SK-N-SH (cell line): Measurements from ENCODE around the gene FBXO31. TPM values are rescaled to one million over a fixed set of nuclear protein-coding genes. Genes with fewer than 3 reads are reported as not detected.

Experiments
- CTCF ChIA-PET: fragments of 300-600, 350-600 bp; formaldehyde crosslinking; extraction: SDS; loops from one replicate; lab custom pipeline; 2021; lab: Yijun Ruan, JAX
- POLR2A ChIA-PET: fragments of 350-600 bp; sonication (Branson Sonifier 250); formaldehyde crosslinking; extraction: SDS; loops from one replicate; lab custom pipeline; 2020; ENCODE audit warnings: antibody characterized with exemption, inconsistent platforms; lab: Yijun Ruan, JAX
- DNase-seq: peaks from one replicate; pipeline ENCODE4 v3.0.0; 2012
- H2AFZ ChIP-seq: fragments of 200-600 bp; sonication (generic); 2 replicates; pipeline ENCODE4 v1.8.1; 2016; ENCODE audit warnings: antibody characterized with exemption, mild to moderate bottlenecking, low read depth
- H3F3A ChIP-seq: fragments of 200-600 bp; sonication (generic); replicated peaks from 2 replicates; pipeline ENCODE3; 2016; ENCODE audit warnings: antibody characterized with exemption, mild to moderate bottlenecking; ENCODE audit not compliant: insufficient read depth
- H3K27ac ChIP-seq, 2 experiments: fragments of 200-500 bp in 1 of 2; fragments of 200-600 bp in 1 of 2; sonication (Bioruptor generic) in 1 of 2; sonication (generic), shearing (Covaris generic) in 1 of 2; 2 replicates each; pipeline versions ENCODE4 v1.5.1 to v1.6.1; 2014 to 2016; ENCODE audit warnings: low read depth in 2 of 2, inconsistent platforms in 1 of 2, low read length in 1 of 2, mild to moderate bottlenecking in 1 of 2, mixed read lengths in 1 of 2
- H3K27me3 ChIP-seq: fragments of 200-600 bp; sonication (generic), shearing (Covaris generic); 2 replicates; pipeline ENCODE4 v1.6.1; 2016; ENCODE audit warnings: mixed run types; ENCODE audit not compliant: insufficient read depth
- H3K36me3 ChIP-seq, 2 experiments: fragments of 200-500 bp in 1 of 2; fragments of 200-600 bp in 1 of 2; sonication (Bioruptor generic) in 1 of 2; sonication (generic) in 1 of 2; replicated peaks in 1 of 2; 2 replicates each; pipeline versions ENCODE3 to v1.5.1; 2014 to 2016; ENCODE audit warnings: low read length in 1 of 2, mild to moderate bottlenecking in 1 of 2; ENCODE audit not compliant: insufficient read depth in 2 of 2, control insufficient read depth in 1 of 2
- H3K4me1 ChIP-seq, 2 experiments: fragments of 200-500 bp in 1 of 2; fragments of 200-600 bp in 1 of 2; sonication (Bioruptor generic) in 1 of 2; sonication (generic), shearing (Covaris generic) in 1 of 2; 2 replicates each; pipeline versions ENCODE4 v1.5.1 to v1.6.1; 2014 to 2016; ENCODE audit warnings: low read depth in 1 of 2, low read length in 1 of 2, mixed run types in 1 of 2; ENCODE audit not compliant: insufficient read depth in 2 of 2, control insufficient read depth in 1 of 2
- H3K4me2 ChIP-seq: fragments of 200-600 bp; sonication (generic), shearing (Covaris generic); 2 replicates; pipeline ENCODE4 v1.6.1; 2017; ENCODE audit warnings: mixed run types
- H3K4me3 ChIP-seq, 2 experiments: fragments of 200-500 bp in 1 of 2; fragments of 200-600 bp in 1 of 2; sonication (Bioruptor generic) in 1 of 2; sonication (generic), shearing (Covaris generic) in 1 of 2; 2 replicates each; pipeline versions ENCODE4 v1.5.1 to v1.8.1; 2014 to 2016; ENCODE audit warnings: low read depth in 2 of 2, inconsistent platforms in 1 of 2, low read length in 1 of 2, mild to moderate bottlenecking in 1 of 2, mixed read lengths in 1 of 2, moderate library complexity in 1 of 2
- H3K79me2 ChIP-seq: fragments of 200-600 bp; sonication (generic); 2 replicates; pipeline ENCODE4 v1.8.1; 2017; ENCODE audit warnings: mild to moderate bottlenecking; ENCODE audit not compliant: insufficient read depth
- H3K9ac ChIP-seq: fragments of 200-600 bp; sonication (generic); 2 replicates; pipeline ENCODE4 v1.6.1; 2017; ENCODE audit warnings: mixed run types
- H3K9me2 ChIP-seq: fragments of 200-600 bp; sonication (generic); 2 replicates; pipeline ENCODE4 v1.6.1; 2017; ENCODE audit warnings: mixed run types
- H3K9me3 ChIP-seq: fragments of 200-600 bp; sonication (generic); 2 replicates; pipeline ENCODE4 v1.6.1; 2017; ENCODE audit warnings: mixed run types, mild to moderate bottlenecking, moderate library complexity
- H4K20me1 ChIP-seq: fragments of 200-600 bp; sonication (generic); 2 replicates; pipeline ENCODE4 v1.6.1; 2017; ENCODE audit warnings: mild to moderate bottlenecking, mixed run types; ENCODE audit not compliant: insufficient read depth
- CTCF ChIP-seq: fragments of 200-600 bp; sonication (generic); IDR thresholded peaks from 2 replicates; pipeline ENCODE4 v1.6.1; 2017; ENCODE audit warnings: antibody characterized with exemption, mild to moderate bottlenecking, moderate library complexity
- ELF1 ChIP-seq: IDR thresholded peaks from 2 replicates; pipeline ENCODE4 v1.4.0; 2012
- EZH2phosphoT487 ChIP-seq: fragments of 200-600 bp; sonication (generic); IDR thresholded peaks from 2 replicates; pipeline ENCODE4 v1.6.1; 2017; ENCODE audit warnings: low read depth, mixed run types, mild to moderate bottlenecking, antibody characterized with exemption, moderate library complexity, borderline replicate concordance
- FOSL2 ChIP-seq: IDR thresholded peaks from 2 replicates; pipeline ENCODE4 v1.4.0; 2012; ENCODE audit warnings: low read depth, mild to moderate bottlenecking, moderate library complexity, borderline replicate concordance
- FOXJ3 ChIP-seq: sonication (generic); formaldehyde crosslinking; IDR thresholded peaks from 2 replicates; pipeline ENCODE4 v1.5.1; 2020; ENCODE audit warnings: mild to moderate bottlenecking, missing genetic modification reagents
- GABPA ChIP-seq: IDR thresholded peaks from 2 replicates; pipeline ENCODE4 v1.4.0; 2012; ENCODE audit warnings: low read depth, mild to moderate bottlenecking
- GATA2 ChIP-seq: sonication (generic); formaldehyde crosslinking; IDR thresholded peaks from 2 replicates; pipeline ENCODE4 v1.5.0; 2020; ENCODE audit warnings: mild to moderate bottlenecking, missing genetic modification reagents
- MAX ChIP-seq: IDR thresholded peaks from 2 replicates; pipeline ENCODE4 v1.4.0; 2012; ENCODE audit warnings: low read depth
- MXI1 ChIP-seq: IDR thresholded peaks from 2 replicates; pipeline ENCODE4 v1.6.1; 2012; ENCODE audit warnings: mild to moderate bottlenecking, low read depth, low read length, improper control_type of control experiment
- NFIC ChIP-seq: IDR thresholded peaks from 2 replicates; pipeline ENCODE4 v1.4.0; 2012; ENCODE audit warnings: borderline replicate concordance
- PBX3 ChIP-seq: IDR thresholded peaks from 2 replicates; pipeline ENCODE4; 2012
- POLR2AphosphoS5 ChIP-seq: IDR thresholded peaks from 2 replicates; pipeline ENCODE4 v1.6.1; 2012; ENCODE audit warnings: low read depth, low read length
- REST ChIP-seq: IDR thresholded peaks from 2 replicates; pipeline ENCODE4 v1.6.1; 2012; ENCODE audit warnings: mild to moderate bottlenecking, low read depth, low read length, moderate library complexity
- SIN3A ChIP-seq: IDR thresholded peaks from 2 replicates; pipeline ENCODE4 v1.6.1; 2012; ENCODE audit warnings: low read depth, mild to moderate bottlenecking, low read length, moderate library complexity, borderline replicate concordance
- TAF1 ChIP-seq: IDR thresholded peaks from 2 replicates; pipeline ENCODE4 v1.6.1; 2012; ENCODE audit warnings: low read depth, mild to moderate bottlenecking, low read length, moderate library complexity, borderline replicate concordance
- TCF12 ChIP-seq: IDR thresholded peaks from 2 replicates; pipeline ENCODE4 v1.4.0; 2012
- TEAD4 ChIP-seq: IDR thresholded peaks from 2 replicates; pipeline ENCODE4 v1.4.0; 2012; ENCODE audit warnings: mild to moderate bottlenecking, borderline replicate concordance; ENCODE audit not compliant: insufficient read depth
- USF2 ChIP-seq: fragments of 150-350 bp; IDR thresholded peaks from 2 replicates; pipeline ENCODE4 v1.6.1; 2017; ENCODE audit warnings: antibody characterized with exemption, low read length, low read depth, borderline replicate concordance
- ZBTB33 ChIP-seq: IDR thresholded peaks from 2 replicates; pipeline ENCODE4 v1.4.0; 2012; ENCODE audit warnings: low read depth, borderline replicate concordance
- WGBS: methylation state at CpG from one replicate; pipeline ENCODE4 v1.1.6; 2017; ENCODE audit warnings: low lambda C conversion rate; 5-methylcytosine and 5-hydroxymethylcytosine counted together
- polyA plus RNA-seq, 3 experiments: library from polyadenylated mRNA; depleted of rRNA; stranded (reverse); fragments of >200 nt; gene quantifications; 2 replicates each; pipeline ENCODE4 v1.2.3, GENCODE V29; 2012

FBXO31 gene
- polyA plus RNA-seq, 1 of the 3 experiments (the other 2 are of a cell fraction), result 14.2 TPM

- TF ChIP-seq CTCF, result no peak
- TF ChIP-seq TEAD4, result no peak
- TF ChIP-seq GATA2 (CRISPR knock-in tag), result no peak
- no peak for TF ChIP-seq TCF12
- no peak for TF ChIP-seq NFIC
- TF ChIP-seq GABPA, result no peak
- TF ChIP-seq SIN3A, result no peak
- TF ChIP-seq MAX, result no peak
- TF ChIP-seq FOXJ3 (CRISPR knock-in tag), result no peak
These were observed 28.9 kb upstream of the FBXO31 start (continued) for GRCh38 chr16:87412371-87412995.

GRCh38 chr16:87411375-87412271, 28.0 kb upstream of the FBXO31 start:
- no peaks in the 10 kb centered on the region for H3F3A ChIP-seq
- peaks cover 40 to 80% of the 10 kb centered on the region in 2 experiments for H3K36me3 ChIP-seq
- POLR2A ChIA-PET, result no interaction called here
- H3K27ac ChIP-seq, result no peak overlapping the region
- H2AFZ ChIP-seq, result no peak overlapping the region
- H4K20me1 ChIP-seq, result no peaks in the 10 kb centered on the region
- DNase-seq, result no peak
- no peak overlapping the region for H3K9ac ChIP-seq
- H3K27me3 ChIP-seq, result no peaks in the 10 kb centered on the region
- no peaks in the 10 kb centered on the region for H3K79me2 ChIP-seq
- no peak overlapping the region for H3K4me2 ChIP-seq
- H3K4me3 ChIP-seq, result no peak overlapping the region
- 93% methylated on average over 44 of the region's 49 CpGs for WGBS
- H3K9me3 ChIP-seq, result no peaks in the 10 kb centered on the region
- H3K4me1 ChIP-seq, result no peaks in the 10 kb centered on the region
- H3K9me2 ChIP-seq, result no peaks in the 10 kb centered on the region
- CTCF ChIA-PET, result interaction anchor here (1.2 to 2.0 kb wide), 3 partner anchors 17 to 358 kb away, joined by 4 to 6 read pairs (median 5); no protein-coding TSS in a partner anchor
- TF ChIP-seq GABPA (no peak), MXI1 (no peak), TEAD4 (no peak), FOSL2 (no peak), ZBTB33 (no peak), GATA2 (CRISPR knock-in tag) (no peak), EZH2phosphoT487 (no peak), REST (no peak), TCF12 (no peak), ELF1 (no peak), USF2 (no peak), TAF1 (no peak), POLR2AphosphoS5 (no peak), PBX3 (no peak)
